WTC11 (cell line): ENCODE data around the gene KLHL30. TPM values are rescaled to one million over a fixed set of nuclear protein-coding genes. Genes with fewer than 3 reads are reported as not detected.

Source experiments
- ATAC-seq: fragments of 200-7000 bp; cut with Tn5 transposase; 2 replicates; pipeline ENCODE4 v1.10.0; 2021; ENCODE audit warnings: mild to moderate bottlenecking, moderate library complexity
- CTCF ChIA-PET: fragments of 300-600 bp; sonication (Branson Sonifier 250); formaldehyde crosslinking; loops from one replicate; lab custom pipeline; 2021; ENCODE audit warnings: antibody characterized with exemption; lab: Charles Lee
- POLR2A ChIA-PET: fragments of 350-600 bp; sonication (Branson Sonifier 250); formaldehyde crosslinking; loops from one replicate; lab custom pipeline; 2021; ENCODE audit warnings: antibody characterized with exemption; lab: Charles Lee
- DNase-seq: peaks from one replicate; pipeline ENCODE4 v3.0.0; 2021; ENCODE audit warnings: low spot score
- H3K27ac Mint-ChIP-seq: 2 replicates; pipeline ENCODE4 v1.8.0; 2021; ENCODE audit warnings: mixed read lengths
- H3K27me3 Mint-ChIP-seq: 2 replicates; pipeline ENCODE4 v1.8.0; 2021; ENCODE audit warnings: low read depth, mild to moderate bottlenecking, moderate library complexity, mixed read lengths
- H3K36me3 Mint-ChIP-seq: 2 replicates; pipeline ENCODE4 v1.8.0; 2021; ENCODE audit warnings: mixed read lengths
- H3K4me1 Mint-ChIP-seq: 2 replicates; pipeline ENCODE4 v1.8.0; 2022; ENCODE audit warnings: mixed read lengths
- H3K4me3 Mint-ChIP-seq: 2 replicates; pipeline ENCODE4 v1.8.0; 2021; ENCODE audit warnings: mild to moderate bottlenecking, moderate library complexity, mixed read lengths
- H3K9me3 Mint-ChIP-seq: 2 replicates; pipeline ENCODE4 v1.8.0; 2021; ENCODE audit warnings: mixed read lengths
- AR ChIP-seq: fragments of 250-450 bp; sonication (Bioruptor Pico); IDR thresholded peaks from 2 replicates; pipeline ENCODE4 v1.9.0; 2021; ENCODE audit warnings: mild to moderate bottlenecking
- ARID4B ChIP-seq: sonication (generic); formaldehyde crosslinking; IDR thresholded peaks from 2 replicates; pipeline ENCODE4 v1.8.0; 2023; ENCODE audit warnings: missing genetic modification reagents, mild to moderate bottlenecking, borderline replicate concordance
- CREB1 ChIP-seq: sonication (generic); formaldehyde crosslinking; IDR thresholded peaks from 2 replicates; pipeline ENCODE4 v1.8.0; 2023; ENCODE audit warnings: mild to moderate bottlenecking, missing genetic modification reagents
- E2F4 ChIP-seq: sonication (generic); formaldehyde crosslinking; IDR thresholded peaks from 2 replicates; pipeline ENCODE4 v1.8.1; 2022; ENCODE audit warnings: low read depth, mild to moderate bottlenecking, moderate library complexity, missing genetic modification reagents, borderline replicate concordance
- FOXP1 ChIP-seq: sonication (generic); formaldehyde crosslinking; IDR thresholded peaks from 2 replicates; pipeline ENCODE4 v1.8.0; 2022; ENCODE audit warnings: missing genetic modification reagents, mild to moderate bottlenecking, moderate library complexity, borderline replicate concordance
- GRHL2 ChIP-seq: fragments of 250-450 bp; sonication (Bioruptor Pico); IDR thresholded peaks from 2 replicates; pipeline ENCODE4 v1.8.0; 2022; ENCODE audit warnings: mild to moderate bottlenecking, moderate library complexity; ENCODE audit not compliant: insufficient replicate concordance, severe bottlenecking
- HMGA2 ChIP-seq: fragments of 250-450 bp; sonication (Bioruptor Pico); IDR thresholded peaks from 2 replicates; pipeline ENCODE4 v1.4.0; 2021; ENCODE audit warnings: mild to moderate bottlenecking, moderate library complexity
- IRF2 ChIP-seq: sonication (generic); formaldehyde crosslinking; IDR thresholded peaks from 2 replicates; pipeline ENCODE4 v1.8.0; 2022; ENCODE audit warnings: low read depth, missing genetic modification reagents, borderline replicate concordance
- JUN ChIP-seq: sonication (generic); formaldehyde crosslinking; IDR thresholded peaks from 2 replicates; pipeline ENCODE4 v1.8.0; 2023; ENCODE audit warnings: mild to moderate bottlenecking, missing genetic modification reagents
- KAT7 ChIP-seq: sonication (generic); formaldehyde crosslinking; IDR thresholded peaks from 2 replicates; pipeline ENCODE4 v1.8.1; 2023; ENCODE audit warnings: missing genetic modification reagents, mild to moderate bottlenecking, borderline replicate concordance
- NFE2L1 ChIP-seq: sonication (generic); formaldehyde crosslinking; IDR thresholded peaks from 2 replicates; pipeline ENCODE4 v1.8.1; 2023; ENCODE audit warnings: missing genetic modification reagents
- PREB ChIP-seq: sonication (generic); formaldehyde crosslinking; IDR thresholded peaks from 2 replicates; pipeline ENCODE4 v1.8.1; 2022; ENCODE audit warnings: mild to moderate bottlenecking, missing genetic modification reagents, moderate library complexity, borderline replicate concordance
- SOX15 ChIP-seq: fragments of 250-450 bp; sonication (Bioruptor Pico); IDR thresholded peaks from 2 replicates; pipeline ENCODE4 v1.9.0; 2021; ENCODE audit warnings: mild to moderate bottlenecking
- TEAD1 ChIP-seq: sonication (generic); formaldehyde crosslinking; IDR thresholded peaks from 2 replicates; pipeline ENCODE4 v1.8.0; 2022; ENCODE audit warnings: mild to moderate bottlenecking, missing genetic modification reagents
- ZNF138 ChIP-seq: sonication (generic); formaldehyde crosslinking; conservative IDR thresholded peaks from 2 replicates; pipeline ENCODE4 v1.8.1; 2022; ENCODE audit warnings: mild to moderate bottlenecking, moderate library complexity, missing genetic modification reagents
- ZNF219 ChIP-seq: sonication (generic); formaldehyde crosslinking; IDR thresholded peaks from 2 replicates; pipeline ENCODE4 v1.8.0; 2023; ENCODE audit warnings: missing genetic modification reagents, mild to moderate bottlenecking, borderline replicate concordance
- ZNF425 ChIP-seq: fragments of 250-450 bp; sonication (Bioruptor Pico); conservative IDR thresholded peaks from 2 replicates; pipeline ENCODE4 v1.9.0; 2021; ENCODE audit warnings: mild to moderate bottlenecking
- total RNA-seq: library from RNA; stranded (reverse); gene quantifications from 3 replicates; pipeline ENCODE4 v1.2.3, GENCODE V29; 2021
- TF ChIP-seq, protein P1 (sequence below): fragments of 250-450 bp; sonication (Bioruptor Pico); IDR thresholded peaks from 2 replicates; pipeline ENCODE4 v1.8.0; 2021; ENCODE audit warnings: mild to moderate bottlenecking

KLHL30 gene
- total RNA-seq, 1 experiment from 2014 or later: not detected

DNA sequence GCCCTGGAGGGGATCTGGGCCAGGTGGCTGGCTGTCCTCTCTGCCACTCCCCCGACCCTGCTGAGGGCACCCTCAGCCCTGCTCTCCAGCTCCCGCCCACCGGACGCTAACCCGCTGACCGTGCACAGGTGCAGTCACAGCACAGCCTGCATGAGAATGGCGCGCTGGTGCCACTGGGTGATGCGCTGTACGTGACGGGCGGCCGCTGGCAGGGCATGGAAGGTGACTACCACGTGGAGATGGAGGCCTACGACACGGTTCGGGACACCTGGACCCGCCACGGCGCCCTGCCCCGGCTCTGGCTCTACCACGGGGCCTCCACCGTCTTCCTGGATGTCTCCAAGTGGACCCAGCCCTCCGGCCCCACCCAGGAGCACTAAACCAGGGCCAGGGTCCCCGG is 12.2 kb downstream of the KLHL30 start:
- Mint-ChIP-seq H3K36me3 (no peaks in the 10 kb centered on the region), H3K27me3 (no peaks in the 10 kb centered on the region), H3K27ac (no peak overlapping the region), H3K4me3 (no peak overlapping the region), H3K9me3 (peaks cover 8% of the 10 kb centered on the region), H3K4me1 (0 out of 2 replicates have a peak, but pooled peaks cover 6% of the 10 kb centered on the region)
- CTCF ChIA-PET: interaction anchor here (0.6 to 5.8 kb wide), 7 partner anchors 11 to 181 kb away, joined by 3 to 36 read pairs (median 3); no protein-coding TSS in a partner anchor
- POLR2A ChIA-PET: no interaction called here
- DNase-seq (no peak), ATAC-seq (no peak)
- no peak for TF ChIP-seq JUN (CRISPR knock-in tag)
- TF ChIP-seq FOXP1: no peak
- no peak for TF ChIP-seq GRHL2 (CRISPR knock-in tag)
- TF ChIP-seq HMGA2: no peak
- TF ChIP-seq ZNF138 (CRISPR knock-in tag): no peak
- no peak for TF ChIP-seq TEAD1 (CRISPR knock-in tag)
- no peak for TF ChIP-seq CREB1 (CRISPR knock-in tag)
- no peak for TF ChIP-seq E2F4 (CRISPR knock-in tag)
- TF ChIP-seq PREB (CRISPR knock-in tag): no peak
- TF ChIP-seq ARID4B (CRISPR knock-in tag): no peak
- TF ChIP-seq ZNF425 (CRISPR knock-in tag): no peak
- no peak for TF ChIP-seq IRF2 (CRISPR knock-in tag)
- TF ChIP-seq, protein P1, sequence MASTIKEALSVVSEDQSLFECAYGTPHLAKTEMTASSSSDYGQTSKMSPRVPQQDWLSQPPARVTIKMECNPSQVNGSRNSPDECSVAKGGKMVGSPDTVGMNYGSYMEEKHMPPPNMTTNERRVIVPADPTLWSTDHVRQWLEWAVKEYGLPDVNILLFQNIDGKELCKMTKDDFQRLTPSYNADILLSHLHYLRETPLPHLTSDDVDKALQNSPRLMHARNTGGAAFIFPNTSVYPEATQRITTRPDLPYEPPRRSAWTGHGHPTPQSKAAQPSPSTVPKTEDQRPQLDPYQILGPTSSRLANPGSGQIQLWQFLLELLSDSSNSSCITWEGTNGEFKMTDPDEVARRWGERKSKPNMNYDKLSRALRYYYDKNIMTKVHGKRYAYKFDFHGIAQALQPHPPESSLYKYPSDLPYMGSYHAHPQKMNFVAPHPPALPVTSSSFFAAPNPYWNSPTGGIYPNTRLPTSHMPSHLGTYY (CRISPR knock-in tag): no peak
- TF ChIP-seq KAT7 (CRISPR knock-in tag): no peak
- TF ChIP-seq SOX15 (CRISPR knock-in tag): no peak
- TF ChIP-seq NFE2L1 (CRISPR knock-in tag): no peak
- TF ChIP-seq ZNF219 (CRISPR knock-in tag): no peak
- TF ChIP-seq AR: no peak
